ENCODE measurements around the gene KLHL5.
"Not testable (repeated sequence)": the region's sequence is repeated elsewhere in the genome, so short reads cannot be mapped to it uniquely, and the experiment has no call there.

The KLHL5 gene

GRCh38 chr4:39133623-39134022 is 71.6 kb downstream of the KLHL5 start:
- Histone ChIP-seq H3K27ac (ENCODE audit: low read depth, low read length, severe bottlenecking) (no peak overlapping the region), H3K9me3 (ENCODE audit: control insufficient read depth, low read length) (no peaks in the 10 kb centered on the region), H3K4me3 (ENCODE audit: extremely low read depth, insufficient read depth, low read length, poor library complexity, severe bottlenecking) (no peak overlapping the region), H3K36me3 (ENCODE audit: control insufficient read depth, insufficient read depth, low read length) (no peaks in the 10 kb centered on the region), H3K4me1 (ENCODE audit: control insufficient read depth, insufficient read depth, low read length, poor library complexity, severe bottlenecking) (peaks cover 3% of the 10 kb centered on the region)
- WGBS, 2 experiments (ENCODE audit: insufficient coverage in 2 of 2): 89 to 100% methylated on average over 2 of the region's 3 CpGs

GRCh38 chr4:39134683-39135306 is 72.8 kb downstream of the KLHL5 start:
- Histone ChIP-seq H3K27ac (ENCODE audit: low read depth, low read length, severe bottlenecking) (peak overlapping the region; percentile 59), H3K4me3 (ENCODE audit: extremely low read depth, insufficient read depth, low read length, poor library complexity, severe bottlenecking) (no peak overlapping the region), H3K9me3 (ENCODE audit: control insufficient read depth, low read length) (no peaks in the 10 kb centered on the region), H3K4me1 (ENCODE audit: control insufficient read depth, insufficient read depth, low read length, poor library complexity, severe bottlenecking) (peaks cover 3% of the 10 kb centered on the region), H3K36me3 (ENCODE audit: control insufficient read depth, insufficient read depth, low read length) (no peaks in the 10 kb centered on the region)
- WGBS, 2 experiments (ENCODE audit: insufficient coverage in 2 of 2): 60 to 86% methylated on average over 1 to 2 of the region's 2 CpGs

- not testable (repeated sequence) for H3K27ac ChIP-seq (ENCODE audit: low read depth, low read length, severe bottlenecking); H3K4me3 ChIP-seq (ENCODE audit: extremely low read depth, insufficient read depth, low read length, poor library complexity, severe bottlenecking); H3K36me3 ChIP-seq (ENCODE audit: control insufficient read depth, insufficient read depth, low read length); H3K4me1 ChIP-seq (ENCODE audit: control insufficient read depth, insufficient read depth, low read length, poor library complexity, severe bottlenecking); H3K9me3 ChIP-seq (ENCODE audit: control insufficient read depth, low read length)
- 86 to 100% methylated on average over 1 of the region's 3 CpGs for WGBS, 2 experiments (ENCODE audit: insufficient coverage in 2 of 2)
These were observed 76.2 kb downstream of the KLHL5 start for GRCh38 chr4:39138227-39138626.

GRCh38 chr4:39146211-39146610 is 84.2 kb downstream of the KLHL5 start:
- WGBS, 2 experiments (ENCODE audit: insufficient coverage in 2 of 2): no CpG with 5 or more reads among the region's 1 CpG
- Histone ChIP-seq H3K9me3 (ENCODE audit: control insufficient read depth, low read length) (no peaks in the 10 kb centered on the region), H3K4me1 (ENCODE audit: control insufficient read depth, insufficient read depth, low read length, poor library complexity, severe bottlenecking) (no peaks in the 10 kb centered on the region), H3K4me3 (ENCODE audit: extremely low read depth, insufficient read depth, low read length, poor library complexity, severe bottlenecking) (no peak overlapping the region), H3K27ac (ENCODE audit: low read depth, low read length, severe bottlenecking) (no peak overlapping the region), H3K36me3 (ENCODE audit: control insufficient read depth, insufficient read depth, low read length) (no peaks in the 10 kb centered on the region)

- Histone ChIP-seq H3K4me1 (ENCODE audit: control insufficient read depth, insufficient read depth, low read length, poor library complexity, severe bottlenecking) (no peaks in the 10 kb centered on the region), H3K36me3 (ENCODE audit: control insufficient read depth, insufficient read depth, low read length) (no peaks in the 10 kb centered on the region), H3K27ac (ENCODE audit: low read depth, low read length, severe bottlenecking) (no peak overlapping the region), H3K9me3 (ENCODE audit: control insufficient read depth, low read length) (no peaks in the 10 kb centered on the region), H3K4me3 (ENCODE audit: extremely low read depth, insufficient read depth, low read length, poor library complexity, severe bottlenecking) (no peak overlapping the region)
- WGBS, 2 experiments (ENCODE audit: insufficient coverage in 2 of 2): 100% methylated on average over 1 of the region's 4 CpGs; no CpG with 5 or more reads in 1 of the 2 experiments
These were observed 92.0 kb downstream of the KLHL5 start for GRCh38 chr4:39154009-39154408.

- no peak overlapping the region for H3K4me3 ChIP-seq (ENCODE audit: extremely low read depth, insufficient read depth, low read length, poor library complexity, severe bottlenecking)
- no peaks in the 10 kb centered on the region for H3K36me3 ChIP-seq (ENCODE audit: control insufficient read depth, insufficient read depth, low read length)
- H3K27ac ChIP-seq (ENCODE audit: low read depth, low read length, severe bottlenecking): no peak overlapping the region
- H3K9me3 ChIP-seq (ENCODE audit: control insufficient read depth, low read length): no peaks in the 10 kb centered on the region
- no peaks in the 10 kb centered on the region for H3K4me1 ChIP-seq (ENCODE audit: control insufficient read depth, insufficient read depth, low read length, poor library complexity, severe bottlenecking)
- WGBS, 2 experiments (ENCODE audit: insufficient coverage in 2 of 2): 100% methylated on average over 1 of the region's 2 CpGs; no CpG with 5 or more reads in 1 of the 2 experiments
These were observed 95.5 kb downstream of the KLHL5 start for GRCh38 chr4:39157520-39157919.

- Histone ChIP-seq H3K27ac (ENCODE audit: low read depth, low read length, severe bottlenecking) (no peak overlapping the region), H3K9me3 (ENCODE audit: control insufficient read depth, low read length) (no peaks in the 10 kb centered on the region), H3K4me3 (ENCODE audit: extremely low read depth, insufficient read depth, low read length, poor library complexity, severe bottlenecking) (no peak overlapping the region), H3K4me1 (ENCODE audit: control insufficient read depth, insufficient read depth, low read length, poor library complexity, severe bottlenecking) (no peaks in the 10 kb centered on the region), H3K36me3 (ENCODE audit: control insufficient read depth, insufficient read depth, low read length) (no peaks in the 10 kb centered on the region)
- 70 to 83% methylated on average over 3 of the region's 3 CpGs for WGBS, 2 experiments (ENCODE audit: insufficient coverage in 2 of 2)
These were observed 104.1 kb downstream of the KLHL5 start for GRCh38 chr4:39166177-39166576.

- Histone ChIP-seq H3K4me3 (ENCODE audit: extremely low read depth, insufficient read depth, low read length, poor library complexity, severe bottlenecking) (no peak overlapping the region), H3K36me3 (ENCODE audit: control insufficient read depth, insufficient read depth, low read length) (no peaks in the 10 kb centered on the region), H3K4me1 (ENCODE audit: control insufficient read depth, insufficient read depth, low read length, poor library complexity, severe bottlenecking) (no peaks in the 10 kb centered on the region), H3K27ac (ENCODE audit: low read depth, low read length, severe bottlenecking) (no peak overlapping the region), H3K9me3 (ENCODE audit: control insufficient read depth, low read length) (no peaks in the 10 kb centered on the region)
- 83 to 95% methylated on average over 5 to 7 of the region's 7 CpGs for WGBS, 2 experiments (ENCODE audit: insufficient coverage in 2 of 2)
These were observed 104.6 kb downstream of the KLHL5 start for GRCh38 chr4:39166669-39167068.

- H3K27ac ChIP-seq (ENCODE audit: low read depth, low read length, severe bottlenecking): no peak overlapping the region
- no peak overlapping the region for H3K4me3 ChIP-seq (ENCODE audit: extremely low read depth, insufficient read depth, low read length, poor library complexity, severe bottlenecking)
- WGBS, 2 experiments (ENCODE audit: insufficient coverage in 2 of 2): 80 to 86% methylated on average over 2 to 3 of the region's 3 CpGs
- H3K36me3 ChIP-seq (ENCODE audit: control insufficient read depth, insufficient read depth, low read length): no peaks in the 10 kb centered on the region
- H3K9me3 ChIP-seq (ENCODE audit: control insufficient read depth, low read length): no peaks in the 10 kb centered on the region
- H3K4me1 ChIP-seq (ENCODE audit: control insufficient read depth, insufficient read depth, low read length, poor library complexity, severe bottlenecking): no peaks in the 10 kb centered on the region
These were observed 107.4 kb downstream of the KLHL5 start for GRCh38 chr4:39169426-39169825.

GRCh38 chr4:39170301-39170700 is 108.3 kb downstream of the KLHL5 start:
- WGBS, 2 experiments (ENCODE audit: insufficient coverage in 2 of 2): 96 to 97% methylated on average over 9 to 10 of the region's 12 CpGs
- Histone ChIP-seq H3K36me3 (ENCODE audit: control insufficient read depth, insufficient read depth, low read length) (no peaks in the 10 kb centered on the region), H3K27ac (ENCODE audit: low read depth, low read length, severe bottlenecking) (no peak overlapping the region), H3K4me3 (ENCODE audit: extremely low read depth, insufficient read depth, low read length, poor library complexity, severe bottlenecking) (no peak overlapping the region), H3K9me3 (ENCODE audit: control insufficient read depth, low read length) (no peaks in the 10 kb centered on the region), H3K4me1 (ENCODE audit: control insufficient read depth, insufficient read depth, low read length, poor library complexity, severe bottlenecking) (no peaks in the 10 kb centered on the region)

All from mesodermal cell (in vitro differentiated cells).